ENCODE results near the gene SCYGR3. TPM values are rescaled to one million over a fixed set of nuclear protein-coding genes. Genes with fewer than 3 reads are reported as not detected.

Gene SCYGR3
- total RNA-seq, 1 experiment from 2014 or later: not detected

DNA sequence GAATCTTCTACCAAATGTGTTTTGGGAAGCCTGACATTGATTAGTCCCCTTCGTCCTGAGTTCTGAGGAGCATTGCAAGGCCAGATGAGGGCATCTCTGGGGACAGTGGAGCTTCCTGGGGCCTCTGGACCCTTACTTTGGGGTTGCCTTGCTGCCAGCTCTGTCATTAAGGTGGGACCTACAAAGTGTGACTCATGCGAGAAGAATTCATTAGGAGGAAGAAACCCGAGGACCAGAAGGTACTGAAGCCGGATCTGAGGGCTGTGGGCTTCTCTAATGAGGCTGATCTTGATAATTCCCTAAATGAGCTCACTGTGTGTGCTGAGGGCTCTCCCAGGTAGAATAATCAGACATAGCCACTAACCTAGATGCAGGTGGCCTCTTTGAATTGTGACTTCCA is 16.6 kb downstream of the SCYGR3 start:
- H3K27me3 Mint-ChIP-seq (ENCODE audit: insufficient read depth, unreplicated experiment): no peaks in the 10 kb centered on the region
- ChIA-PET POLR2A (no interaction called here), CTCF (no interaction called here)
- no peaks in the 10 kb centered on the region for H3K27me3 ChIP-seq (replicated peaks; ENCODE audit: control insufficient read depth, insufficient read depth, low read length)
- no peaks in the 10 kb centered on the region for H3K36me3 Mint-ChIP-seq (ENCODE audit: insufficient read depth, unreplicated experiment)
- H3K4me3 Mint-ChIP-seq (ENCODE audit: unreplicated experiment): no peak overlapping the region
- H3K27ac Mint-ChIP-seq (ENCODE audit: unreplicated experiment): no peak overlapping the region
- H3K4me1 Mint-ChIP-seq (ENCODE audit: low read depth, unreplicated experiment): no peaks in the 10 kb centered on the region
- no peak for DNase-seq
- H3K4me1 ChIP-seq: no peaks in the 10 kb centered on the region
- no TSS peak for BruUV-seq (replicated peaks)
- intact Hi-C loops (cut with micrococcal nuclease; ENCODE audit: unreplicated experiment): no loop called here
- H3K4me3 ChIP-seq (ENCODE audit: low read depth, low read length): no peak overlapping the region
- H3K9me3 Mint-ChIP-seq (ENCODE audit: unreplicated experiment): no peaks in the 10 kb centered on the region
- H3K36me3 ChIP-seq (ENCODE audit: control insufficient read depth, insufficient read depth, low read length): no peaks in the 10 kb centered on the region
- H3K9me3 ChIP-seq: no peaks in the 10 kb centered on the region
- no peak for TF ChIP-seq CTCF (IDR thresholded peaks at IDR 0.05; ENCODE audit: insufficient read depth in 1 of 2, low read depth in 1 of 2, low read length in 1 of 2, severe bottlenecking in 1 of 2, unreplicated experiment in 1 of 2)

DNA sequence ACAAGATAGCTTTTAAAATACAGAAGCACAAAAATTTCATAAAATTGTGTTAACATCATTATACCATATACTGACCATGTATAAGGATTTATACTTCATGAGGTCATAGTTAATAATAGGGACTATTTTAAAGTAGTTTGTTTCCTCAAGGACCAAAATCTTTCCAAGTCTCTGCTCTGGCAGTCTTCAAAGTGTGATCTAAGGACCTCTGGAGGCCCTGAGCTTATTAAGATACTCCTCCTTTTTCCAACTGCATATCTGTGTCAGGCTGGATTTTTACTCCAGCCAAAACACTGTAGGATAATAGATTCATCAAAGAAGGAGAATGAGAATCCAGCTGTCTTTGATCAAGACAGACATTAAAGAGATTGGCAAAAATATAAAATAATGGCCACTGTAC is 17.6 kb downstream of the SCYGR3 start:
- Mint-ChIP-seq H3K27me3 (ENCODE audit: insufficient read depth, unreplicated experiment) (no peaks in the 10 kb centered on the region), H3K9me3 (ENCODE audit: unreplicated experiment) (no peaks in the 10 kb centered on the region), H3K27ac (ENCODE audit: unreplicated experiment) (no peak overlapping the region), H3K4me3 (ENCODE audit: unreplicated experiment) (no peak overlapping the region), H3K36me3 (ENCODE audit: insufficient read depth, unreplicated experiment) (no peaks in the 10 kb centered on the region), H3K4me1 (ENCODE audit: low read depth, unreplicated experiment) (no peaks in the 10 kb centered on the region)
- no peaks in the 10 kb centered on the region for H3K27me3 ChIP-seq (replicated peaks; ENCODE audit: control insufficient read depth, insufficient read depth, low read length)
- DNase-seq: no peak
- no peak overlapping the region for H3K4me3 ChIP-seq (ENCODE audit: low read depth, low read length)
- no peaks in the 10 kb centered on the region for H3K9me3 ChIP-seq
- CTCF ChIA-PET: no interaction called here
- no peak for TF ChIP-seq CTCF (IDR thresholded peaks at IDR 0.05; ENCODE audit: insufficient read depth in 1 of 2, low read depth in 1 of 2, low read length in 1 of 2, severe bottlenecking in 1 of 2, unreplicated experiment in 1 of 2)
- no TSS peak for BruUV-seq (replicated peaks)
- intact Hi-C loops (cut with micrococcal nuclease; ENCODE audit: unreplicated experiment): no loop called here
- POLR2A ChIA-PET: no interaction called here
- no peaks in the 10 kb centered on the region for H3K4me1 ChIP-seq
- H3K36me3 ChIP-seq (ENCODE audit: control insufficient read depth, insufficient read depth, low read length): no peaks in the 10 kb centered on the region

DNA sequence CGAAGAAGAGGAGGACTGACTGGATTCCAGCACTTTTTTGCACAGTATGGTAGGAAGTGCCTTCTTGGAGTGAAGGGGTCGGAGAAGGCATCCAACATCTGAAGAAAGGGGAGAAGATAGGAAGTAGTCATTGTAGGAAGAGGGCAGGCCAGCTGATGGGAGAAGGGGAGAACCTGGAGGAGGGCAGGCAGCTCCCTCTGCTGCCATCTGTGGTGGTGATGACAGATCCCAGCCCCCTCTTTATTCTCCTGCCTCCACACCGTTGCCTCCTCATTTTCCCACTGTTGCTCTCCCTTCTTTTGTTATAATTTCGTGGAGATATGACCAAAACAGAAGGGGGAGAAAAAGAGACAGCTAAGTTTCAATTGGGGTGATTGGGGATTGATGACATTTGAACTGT is 18.8 kb downstream of the SCYGR3 start:
- intact Hi-C loops (cut with micrococcal nuclease; ENCODE audit: unreplicated experiment): no loop called here
- H3K36me3 Mint-ChIP-seq (ENCODE audit: insufficient read depth, unreplicated experiment): no peaks in the 10 kb centered on the region
- POLR2A ChIA-PET: no interaction called here

More for the DNA sequence above, 18.8 kb downstream of the SCYGR3 start:
- Histone ChIP-seq H3K36me3 (ENCODE audit: control insufficient read depth, insufficient read depth, low read length) (no peaks in the 10 kb centered on the region), H3K4me1 (no peaks in the 10 kb centered on the region), H3K27me3 (replicated peaks; ENCODE audit: control insufficient read depth, insufficient read depth, low read length) (no peaks in the 10 kb centered on the region), H3K4me3 (ENCODE audit: low read depth, low read length) (no peak overlapping the region), H3K9me3 (no peaks in the 10 kb centered on the region)
- no peak for DNase-seq
- Mint-ChIP-seq H3K9me3 (ENCODE audit: unreplicated experiment) (no peaks in the 10 kb centered on the region), H3K27me3 (ENCODE audit: insufficient read depth, unreplicated experiment) (no peaks in the 10 kb centered on the region), H3K4me1 (ENCODE audit: low read depth, unreplicated experiment) (no peaks in the 10 kb centered on the region), H3K4me3 (ENCODE audit: unreplicated experiment) (no peak overlapping the region), H3K27ac (ENCODE audit: unreplicated experiment) (no peak overlapping the region)
- no peak for TF ChIP-seq CTCF (IDR thresholded peaks at IDR 0.05; ENCODE audit: insufficient read depth in 1 of 2, low read depth in 1 of 2, low read length in 1 of 2, severe bottlenecking in 1 of 2, unreplicated experiment in 1 of 2)
- CTCF ChIA-PET: no interaction called here
- BruUV-seq (replicated peaks): no TSS peak

Data from Caco-2 (cell line).